GM21529 (cell line): ENCODE data around the gene SGTA.

Experiments used
- ATAC-seq: cut with Tn5 transposase; IDR thresholded peaks from one replicate; pipeline ENCODE4 v1.9.1; 2021; ENCODE audit not compliant: unreplicated experiment

SGTA gene

DNA sequence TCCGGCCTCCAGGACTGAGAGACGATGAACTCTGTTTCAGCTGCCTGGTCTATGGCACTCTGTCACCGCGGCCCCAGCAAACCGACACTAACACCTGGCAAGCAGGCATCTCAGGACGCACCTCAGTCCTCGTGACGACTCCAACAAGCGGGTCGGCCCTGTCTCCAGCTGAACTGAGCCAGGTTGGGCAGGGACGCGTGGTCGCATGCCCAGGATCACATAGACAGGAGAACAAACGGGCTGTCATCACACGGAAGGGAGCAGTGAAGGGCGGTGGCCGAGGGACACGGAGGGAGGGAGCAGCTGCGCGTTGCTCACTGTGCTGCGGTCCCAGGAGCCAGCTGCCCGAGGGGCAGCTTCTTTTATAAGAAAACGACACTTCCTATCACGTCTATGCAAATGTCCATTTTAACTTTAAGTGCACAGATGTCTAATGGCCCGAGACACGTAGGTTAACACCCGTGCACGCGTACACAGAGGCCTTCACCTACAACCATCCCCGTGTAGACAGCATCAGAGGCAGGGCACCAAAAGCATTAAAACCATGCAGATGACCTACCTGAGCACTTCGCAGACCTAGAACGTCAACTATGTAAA, 8.9 kb downstream of the SGTA start:
- ATAC-seq, result no peak

DNA sequence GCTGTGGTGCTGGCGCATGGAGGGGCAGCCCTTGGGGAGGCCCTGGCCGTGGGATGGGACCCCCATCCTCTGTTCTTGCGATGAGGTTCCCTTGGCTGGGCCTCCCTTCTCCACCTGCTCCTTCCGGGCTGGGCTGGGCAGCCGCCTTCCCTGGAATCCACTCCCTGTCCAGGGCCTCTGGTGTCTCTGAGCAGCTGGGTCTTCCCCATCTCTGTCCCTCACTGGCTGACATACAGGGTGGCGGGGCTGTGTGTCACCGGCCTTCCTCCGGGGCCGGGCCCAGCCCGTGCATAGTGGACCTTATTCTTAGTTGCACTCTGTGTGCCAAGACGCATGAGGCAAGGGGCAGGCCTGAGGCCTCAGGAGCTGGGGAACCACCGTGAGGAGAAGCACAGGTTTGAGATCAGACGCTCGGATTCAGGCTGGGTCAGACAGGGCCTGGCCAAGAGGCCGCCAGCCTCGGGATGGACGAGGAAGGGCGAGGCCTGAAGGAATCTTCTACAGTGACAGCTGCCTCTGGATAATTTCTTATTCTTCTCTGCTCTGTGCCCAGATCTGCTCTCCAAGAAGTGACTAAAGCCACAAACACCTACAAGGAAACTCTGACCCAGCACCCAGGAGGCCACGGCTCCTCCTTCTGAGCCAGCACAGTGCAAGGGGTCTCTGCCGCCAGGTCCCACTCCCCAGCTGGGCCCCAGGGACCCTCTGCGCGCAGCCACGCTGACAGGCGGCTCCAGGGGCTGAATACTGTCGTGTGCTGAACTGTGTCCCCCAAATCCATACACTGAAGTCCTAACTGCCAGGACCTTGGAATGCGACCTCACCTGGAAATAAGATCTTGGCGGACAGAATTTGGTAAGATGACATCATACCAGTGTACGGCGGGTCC, 11.0 kb downstream of the SGTA start:
- no peak for ATAC-seq

DNA sequence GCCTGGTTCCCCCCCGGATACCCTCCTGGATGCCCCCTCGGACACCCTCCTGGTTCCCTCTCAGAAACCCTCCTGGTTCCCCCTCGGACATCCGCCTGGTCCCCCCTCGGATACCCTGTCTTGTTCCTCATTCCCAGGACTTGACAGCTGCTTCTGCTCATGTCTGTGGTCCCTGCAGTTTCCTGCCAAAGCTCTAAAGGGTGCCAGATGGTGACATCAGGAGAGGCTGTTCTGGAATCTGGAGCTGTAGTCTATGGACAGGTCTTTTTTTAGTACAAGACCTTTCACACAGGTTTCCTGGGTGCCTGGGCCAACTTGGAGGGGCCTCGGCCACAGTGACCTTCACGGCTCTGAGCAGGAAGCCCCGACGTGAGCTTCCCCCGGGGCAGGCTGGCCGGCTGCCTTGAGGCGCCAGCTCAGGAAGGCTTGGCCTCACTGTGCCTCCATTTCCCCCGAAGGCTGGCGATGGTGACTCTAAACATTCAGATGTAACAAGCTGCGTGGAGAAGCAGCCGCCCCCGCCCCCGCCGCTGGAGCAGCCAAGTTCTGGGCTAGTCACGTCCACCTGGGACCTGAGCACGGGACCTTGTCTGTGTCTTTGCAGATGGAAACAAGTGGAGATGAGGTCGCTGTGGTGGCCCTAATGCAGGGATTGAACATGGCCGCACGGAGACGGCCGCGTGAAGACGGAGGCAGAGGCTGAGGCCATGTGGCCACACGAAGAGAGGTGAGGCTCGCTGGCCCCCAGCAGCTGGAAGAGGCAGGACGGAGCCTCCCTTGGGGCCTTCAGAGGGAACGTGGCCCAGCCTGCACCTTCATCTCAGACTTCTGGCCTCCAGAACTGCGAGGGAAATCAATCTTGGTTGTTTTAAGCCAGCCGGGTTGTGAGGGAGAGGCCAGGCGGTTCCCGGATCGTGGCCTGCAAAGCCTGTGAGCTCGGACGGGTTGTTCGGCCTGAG, 12.7 kb downstream of the SGTA start:
- no peak for ATAC-seq

DNA sequence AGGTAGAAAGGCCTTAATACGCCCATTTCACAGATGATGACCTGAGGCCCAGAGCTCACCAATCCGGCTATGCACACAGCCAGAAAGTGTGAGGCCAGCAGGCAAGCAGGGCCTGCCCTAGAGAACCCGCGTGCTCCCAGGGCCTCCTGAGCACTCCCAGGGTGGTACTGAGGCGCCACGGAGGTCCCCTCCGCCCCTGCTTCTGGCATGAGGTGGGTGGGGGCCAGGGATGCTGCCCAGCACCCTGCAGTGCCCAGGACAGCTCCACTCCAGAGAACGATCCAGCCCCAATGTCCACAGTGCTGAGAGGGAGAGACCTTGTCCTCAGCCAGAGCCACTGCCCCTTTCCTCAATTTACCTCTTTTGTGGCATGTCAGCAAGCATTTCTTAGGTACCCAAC, 13.9 kb downstream of the SGTA start:
- ATAC-seq, result no peak

DNA sequence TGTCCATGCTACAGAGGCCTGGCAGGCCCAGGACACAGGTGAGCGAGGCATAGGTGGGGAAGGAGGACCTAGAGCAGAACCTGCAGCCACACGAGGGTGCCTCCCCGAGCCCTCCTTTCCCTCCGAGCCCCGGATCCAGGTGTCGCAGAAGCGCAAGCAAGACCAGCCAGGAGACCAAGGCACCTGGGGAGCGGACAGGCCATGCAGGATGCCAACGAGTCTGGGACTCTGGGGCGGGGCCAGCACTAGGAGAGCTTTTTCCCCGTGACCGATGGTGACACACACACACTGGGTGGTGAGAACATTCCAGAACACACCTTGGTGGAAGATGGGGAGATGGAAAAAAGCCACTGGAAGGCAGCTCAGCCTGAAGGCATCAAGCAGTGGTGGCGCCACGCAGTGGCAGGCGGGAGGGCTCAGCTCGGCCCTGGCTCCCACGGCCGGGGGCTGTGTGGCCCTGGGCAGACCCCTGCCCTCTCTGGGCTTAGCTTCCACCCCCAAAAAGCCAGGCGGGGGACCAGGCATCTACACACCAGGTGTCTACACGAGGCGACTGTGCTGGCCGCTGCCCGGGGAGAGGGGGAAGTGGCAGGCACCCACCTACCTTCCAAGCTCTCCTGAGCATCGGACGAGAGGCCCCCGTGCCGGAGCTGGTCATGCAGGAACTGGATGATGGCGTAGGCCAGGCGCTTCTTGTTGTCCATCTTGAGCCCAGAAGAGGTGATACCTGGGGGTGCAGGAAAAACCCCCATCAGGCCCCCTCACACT, 14.5 kb downstream of the SGTA start:
- no peak for ATAC-seq

DNA sequence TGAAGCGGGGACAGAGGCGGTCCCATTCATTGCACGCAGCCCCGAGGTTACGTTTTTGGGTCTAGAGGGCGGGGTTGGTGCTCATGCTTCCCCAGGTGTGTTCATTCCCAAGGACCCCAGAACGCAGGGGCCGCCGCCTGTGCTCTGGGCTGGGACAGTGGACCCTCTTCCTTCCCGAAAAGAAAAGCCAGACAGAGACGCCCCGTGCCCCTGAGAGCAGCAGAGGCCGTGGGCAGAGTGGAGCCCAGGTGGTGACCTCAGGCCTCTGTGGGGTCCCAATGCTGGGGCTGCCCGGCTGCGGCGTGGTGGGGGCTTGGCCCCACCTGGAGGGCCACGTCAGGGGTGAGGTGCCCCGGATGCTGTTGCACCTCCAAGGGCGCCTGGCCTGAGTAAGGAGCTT, 15.4 kb downstream of the SGTA start:
- no peak for ATAC-seq

DNA sequence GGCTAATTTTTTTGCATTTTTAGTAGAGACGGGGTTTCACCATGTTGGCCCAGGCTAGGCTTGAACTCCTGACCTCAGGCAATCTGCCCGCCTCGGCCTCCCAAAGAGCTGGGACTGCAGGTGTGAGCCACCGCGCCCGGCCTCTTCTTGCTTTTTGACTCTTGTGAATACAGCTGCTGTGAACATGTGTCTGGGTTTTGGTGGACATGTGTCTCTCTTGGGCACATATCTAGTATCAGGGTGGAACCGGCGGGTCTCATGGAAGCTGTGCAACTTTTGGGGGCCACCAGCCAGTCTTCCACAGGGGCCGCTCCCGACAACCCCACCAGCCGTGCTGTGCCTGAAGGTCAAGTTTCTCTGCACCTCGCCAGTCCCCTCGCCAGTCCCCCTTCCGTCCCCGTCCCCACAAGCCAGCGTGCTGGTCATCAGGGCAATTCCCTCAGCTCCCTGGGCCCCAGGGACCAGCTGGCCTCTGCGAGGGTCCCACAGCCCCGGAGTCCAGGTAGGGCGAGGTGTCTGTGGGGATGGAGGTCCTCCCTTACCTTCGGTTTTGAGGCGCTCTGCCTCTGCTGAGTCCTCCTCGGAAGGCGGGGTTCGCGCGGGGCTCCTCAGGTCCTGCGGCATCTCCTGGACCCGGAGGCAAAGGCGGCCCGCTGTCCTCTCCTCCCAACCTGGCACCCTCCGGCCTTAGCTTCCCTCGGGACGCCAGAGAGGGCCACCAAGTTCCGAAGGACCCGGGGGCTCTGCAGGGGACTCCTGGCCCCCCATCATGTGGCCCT, 16.3 kb downstream of the SGTA start:
- ATAC-seq, result no peak

DNA sequence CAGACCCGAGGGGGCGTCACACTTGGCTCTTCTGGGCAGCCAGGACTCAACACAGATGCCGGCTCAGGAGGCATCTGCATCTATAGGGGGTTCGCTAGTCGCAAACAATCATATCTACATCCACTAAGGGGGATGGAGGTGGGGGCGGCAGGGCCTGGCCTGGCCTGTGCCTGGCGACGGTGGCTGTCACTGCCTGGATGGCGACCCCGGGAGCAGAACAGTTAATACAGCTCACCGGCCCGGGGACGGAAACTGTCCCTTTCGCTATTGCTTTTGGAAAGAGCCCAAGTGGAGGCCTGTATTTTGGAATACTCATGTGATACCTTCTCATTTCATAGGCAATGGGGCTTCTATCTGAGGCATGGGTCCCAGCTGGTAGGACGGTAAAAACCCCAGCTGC, 17.7 kb downstream of the SGTA start:
- ATAC-seq, result no peak

DNA sequence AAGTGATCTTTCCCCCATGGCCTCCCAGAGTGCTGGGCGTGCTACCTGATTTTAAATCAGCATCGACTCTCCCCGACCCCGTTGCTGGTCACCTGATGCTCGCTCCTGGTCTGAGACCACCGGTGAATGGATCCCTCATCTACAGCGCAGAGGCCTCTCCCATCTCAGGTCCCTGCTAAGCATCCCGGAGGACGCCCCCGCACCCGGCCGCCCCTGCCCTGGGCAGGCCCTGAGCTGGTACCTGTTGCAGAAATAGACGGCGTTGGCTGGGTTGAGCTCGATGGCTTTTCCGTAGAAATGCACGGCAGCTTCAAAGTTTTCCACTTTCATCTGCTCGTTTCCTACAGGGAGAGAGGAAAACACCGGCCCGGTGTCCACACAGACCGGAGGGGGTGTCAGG, 18.1 kb downstream of the SGTA start:
- no peak for ATAC-seq

DNA sequence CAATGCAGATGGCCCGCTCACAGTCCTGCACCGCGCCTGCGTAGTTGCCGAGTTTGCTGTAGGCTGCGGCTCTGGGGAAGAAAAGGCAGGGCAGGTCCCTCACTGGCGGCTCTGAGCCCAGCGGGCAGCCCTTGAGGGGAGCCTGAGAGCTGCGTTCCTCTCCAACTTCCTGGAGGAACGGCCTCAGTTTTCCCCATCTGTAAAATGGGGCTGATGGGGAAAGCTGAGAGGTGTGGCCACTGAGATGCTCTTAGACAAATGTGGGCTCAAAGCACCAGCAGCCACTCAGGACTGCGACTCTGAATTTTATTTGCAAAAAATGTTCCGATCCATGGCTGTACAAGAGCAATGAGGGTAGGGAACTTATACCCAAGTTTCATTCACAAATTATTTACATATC, 19.4 kb downstream of the SGTA start:
- no peak for ATAC-seq

DNA sequence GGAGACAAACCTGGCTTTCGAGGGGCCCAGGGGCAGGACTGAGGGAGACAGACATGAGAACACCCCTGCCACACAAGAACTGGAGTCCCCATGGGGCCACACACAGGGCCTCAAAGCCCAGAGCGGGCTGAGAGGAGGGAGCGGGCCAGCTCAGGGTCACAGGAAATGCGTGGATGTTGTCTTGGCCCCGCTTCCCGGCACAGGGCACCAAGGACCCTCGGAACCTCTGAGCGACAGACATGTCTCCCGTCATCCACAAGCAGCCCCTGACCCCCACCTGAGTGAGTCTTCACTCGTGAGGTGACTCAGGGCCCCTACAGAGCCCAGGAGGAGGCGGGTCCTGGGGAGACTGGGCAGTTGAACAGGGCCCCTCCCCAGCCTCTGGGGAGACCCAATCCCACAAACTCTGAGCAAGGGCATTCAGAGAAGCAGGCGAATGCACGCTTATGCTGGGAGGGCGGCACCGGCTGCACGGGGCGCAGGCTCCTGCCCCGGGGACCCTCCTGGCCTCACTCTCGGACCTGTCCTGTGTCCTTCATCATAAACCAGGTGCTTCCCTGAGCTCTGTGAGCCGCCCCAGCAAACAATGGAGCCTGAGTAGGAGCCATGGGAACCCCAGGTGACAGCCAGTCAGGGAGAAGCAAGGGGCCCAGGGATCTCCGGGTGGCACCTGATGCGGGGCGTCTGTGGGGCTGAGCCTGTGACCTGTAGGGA, 20.1 kb downstream of the SGTA start:
- no peak for ATAC-seq

DNA sequence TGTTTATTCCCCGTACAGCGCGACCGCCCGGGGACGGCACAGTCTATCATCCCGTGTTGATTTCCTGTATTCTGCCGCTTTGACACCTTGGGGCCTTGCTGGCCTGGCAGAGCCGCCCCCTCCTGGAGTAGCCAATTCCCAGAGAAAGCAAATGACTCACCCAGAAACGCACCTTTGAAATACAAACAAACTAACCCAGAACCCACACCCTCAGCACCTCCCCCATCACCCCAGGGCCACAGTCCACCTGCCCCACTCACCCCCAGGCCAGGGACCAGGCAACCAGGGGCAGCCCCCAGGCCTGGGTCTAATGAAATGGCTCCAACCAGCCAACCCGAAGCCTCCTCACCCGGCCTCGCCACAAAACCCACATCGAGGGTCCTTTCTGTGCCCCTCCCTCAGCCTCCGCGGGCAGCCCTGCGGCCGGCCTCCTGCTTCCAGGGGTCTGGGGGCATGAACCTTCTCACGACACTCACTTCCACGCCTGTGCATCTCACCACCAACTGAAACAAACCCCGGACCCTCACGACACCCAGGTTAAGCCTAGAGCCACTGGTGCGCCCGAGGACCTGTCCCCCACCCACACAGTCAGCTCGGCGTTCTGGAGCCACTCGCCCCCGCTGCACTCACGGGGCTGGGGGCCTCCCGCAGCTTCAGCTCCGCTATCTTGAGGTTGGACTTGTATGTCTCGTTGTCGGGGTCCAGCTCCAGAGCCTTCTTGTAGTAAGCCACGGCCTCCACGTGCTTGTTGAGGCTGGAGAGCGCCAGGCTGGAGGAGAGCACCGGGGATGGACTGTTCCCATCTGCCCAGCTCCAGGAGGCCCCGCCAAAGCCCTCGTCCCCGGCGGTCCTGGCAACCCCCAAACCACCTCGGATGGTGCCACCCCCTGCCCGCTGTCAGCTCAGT, 20.9 kb downstream of the SGTA start:
- no peak for ATAC-seq

DNA sequence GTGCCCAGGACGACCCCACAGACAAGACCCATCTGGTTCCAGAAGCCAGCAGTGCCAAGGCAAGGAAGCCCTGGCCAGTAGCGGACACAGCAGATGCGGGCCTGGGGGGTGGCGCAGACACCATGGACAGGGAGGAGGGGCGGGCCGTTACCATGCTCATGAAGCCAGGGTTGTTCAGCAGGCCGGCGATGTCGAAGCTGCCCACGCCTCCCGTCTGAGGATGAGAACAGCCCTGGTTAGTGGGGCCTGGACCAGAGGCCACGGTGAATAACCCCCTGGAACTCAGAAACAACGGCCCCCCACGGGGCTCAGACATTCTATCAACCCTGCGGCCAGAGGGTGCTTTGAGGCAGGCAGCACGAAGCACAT, 21.8 kb downstream of the SGTA start:
- no peak for ATAC-seq

DNA sequence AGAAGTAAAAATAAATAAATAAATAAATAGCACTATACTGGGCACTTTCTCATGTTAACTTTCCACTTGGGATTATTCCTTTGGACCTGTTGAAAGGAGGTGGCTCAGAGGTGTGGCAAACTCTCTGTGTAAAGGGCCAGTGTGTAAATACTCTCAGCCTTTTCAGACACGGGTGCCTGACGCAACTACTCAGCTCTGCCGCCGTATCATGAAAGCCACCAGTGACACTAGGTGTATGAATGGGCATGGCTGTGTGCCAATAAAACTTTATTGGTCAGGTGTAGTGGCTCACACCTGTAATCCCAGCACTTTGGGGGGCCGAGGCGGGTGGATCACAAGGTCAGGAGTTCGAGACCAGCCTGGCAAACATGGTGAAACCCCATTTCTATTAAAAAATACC, 23.1 kb downstream of the SGTA start:
- no peak for ATAC-seq

DNA sequence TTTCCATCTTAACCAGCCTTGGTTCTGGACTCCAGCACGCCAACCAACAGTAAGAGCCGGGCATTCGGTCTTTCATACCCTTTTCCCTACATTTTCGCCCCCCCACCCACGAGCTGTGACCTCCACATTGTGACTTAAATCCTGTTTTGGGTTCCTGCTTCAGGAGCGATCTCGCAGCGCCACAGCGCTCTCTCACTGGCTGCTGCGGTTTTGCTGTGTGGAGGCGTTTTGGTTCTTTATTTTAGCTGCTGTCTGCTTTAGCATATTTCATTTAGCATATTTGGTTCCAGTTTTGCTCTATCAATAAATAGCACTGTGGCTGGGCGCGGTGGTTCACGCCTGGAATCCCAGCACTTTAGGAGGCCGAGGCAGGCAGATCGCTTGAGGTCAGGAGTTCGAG, 23.7 kb downstream of the SGTA start:
- ATAC-seq, result no peak

DNA sequence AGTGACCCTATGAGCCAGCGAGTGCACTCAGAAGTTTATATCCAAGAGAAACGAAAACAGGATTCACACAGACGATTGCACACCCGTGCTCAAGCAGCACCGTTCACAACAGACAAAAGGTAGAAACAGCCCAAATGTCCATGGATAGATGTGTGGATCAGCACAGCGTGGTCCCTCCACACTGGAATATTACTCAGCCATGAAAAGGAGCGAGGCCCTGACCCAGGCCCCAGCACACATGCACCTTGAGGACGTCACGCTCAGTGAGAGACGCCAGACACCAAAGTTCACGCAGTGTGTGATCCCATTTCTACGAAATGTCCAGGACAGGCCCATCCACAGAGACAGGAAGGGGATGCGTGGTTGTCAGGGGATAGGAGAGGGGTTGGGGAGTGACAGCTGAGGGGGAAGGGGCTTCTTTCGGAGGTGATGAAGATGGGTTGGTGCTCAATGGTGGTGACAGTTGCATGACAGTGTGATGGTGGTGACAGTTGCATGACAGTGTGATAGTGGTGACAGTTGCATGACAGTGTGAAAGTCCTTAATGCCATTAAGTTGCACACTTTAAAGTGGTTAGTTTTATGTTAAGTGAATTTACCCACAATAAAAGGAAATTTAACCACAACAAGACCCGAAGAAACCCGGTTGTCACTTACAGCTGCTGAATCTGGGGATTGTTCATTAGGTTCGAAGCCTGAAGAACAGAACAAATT, 24.3 kb downstream of the SGTA start:
- ATAC-seq, result no peak

DNA sequence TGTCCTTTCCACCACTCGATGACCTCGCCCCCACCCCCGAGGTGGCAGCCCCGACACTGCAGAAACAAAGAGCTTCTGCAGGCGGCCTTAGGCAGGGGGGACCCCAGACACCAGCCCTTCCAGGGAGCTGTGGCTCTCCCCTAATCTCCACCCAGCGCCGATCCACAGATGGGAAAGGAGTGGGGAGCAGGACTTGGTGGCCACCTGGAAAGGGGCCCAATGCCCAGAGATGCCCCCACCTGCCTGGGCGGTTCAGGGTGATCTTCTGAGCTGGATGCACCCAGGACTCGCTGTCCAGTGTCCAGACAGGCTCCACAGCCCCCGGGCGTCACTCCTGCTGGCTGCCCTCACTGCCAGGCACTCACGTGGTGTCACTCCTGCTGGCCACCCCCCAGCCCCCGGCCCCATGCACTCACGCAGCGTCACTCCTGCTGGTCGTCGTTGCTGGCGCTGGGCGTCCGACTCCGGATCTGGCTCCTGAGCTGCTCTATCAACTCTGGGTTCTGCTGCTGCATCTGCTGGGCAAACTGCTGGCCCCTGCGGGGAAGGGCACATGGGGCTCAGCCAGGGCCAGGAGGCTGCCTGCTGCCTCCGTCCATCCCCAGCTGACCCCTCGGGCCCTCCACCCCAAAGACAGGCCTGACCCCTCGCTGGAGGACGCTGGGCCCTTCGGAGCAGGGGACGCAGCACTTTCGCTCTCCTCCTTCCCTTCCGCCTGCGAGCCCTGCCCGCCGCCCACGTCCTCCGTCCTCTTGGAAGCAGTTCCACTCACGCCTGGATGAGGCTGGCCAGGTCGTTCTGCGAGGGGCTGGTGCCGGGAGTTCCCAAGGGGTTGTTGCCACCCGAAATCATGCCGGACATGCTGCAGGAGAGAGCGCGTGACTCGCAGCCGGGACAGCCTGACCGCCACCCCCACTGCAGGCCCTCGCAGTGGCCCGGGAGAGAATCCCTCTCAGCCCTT, 25.9 kb downstream of the SGTA start:
- no peak for ATAC-seq
